ENCODE results near the gene TNFRSF25. TPM values are rescaled to one million over a fixed set of nuclear protein-coding genes. Genes with fewer than 3 reads are reported as not detected.
"Not testable (repeated sequence)": the region's sequence is repeated elsewhere in the genome, so short reads cannot be mapped to it uniquely, and the experiment has no call there.

Gene TNFRSF25
- polyA plus RNA-seq, 1 of the 3 experiments (the other 2 are of a cell fraction): 20.8 TPM

GRCh38 chr1:6450943-6451373, 15.0 kb downstream of the TNFRSF25 start (continued):
- no peak for TF ChIP-seq REST (IDR thresholded peaks at IDR 0.05; ENCODE audit: low read depth, low read length)
- TF ChIP-seq MEF2A (IDR thresholded peaks at IDR 0.05; ENCODE audit: borderline replicate concordance, low read depth): no peak
- no peak for TF ChIP-seq MXI1 (IDR thresholded peaks at IDR 0.05; ENCODE audit: low read depth, low read length)
- TF ChIP-seq ELF1 (IDR thresholded peaks at IDR 0.05): no peak
- no peak for TF ChIP-seq POLR2AphosphoS5 (IDR thresholded peaks at IDR 0.05; ENCODE audit: low read depth, low read length)
- TF ChIP-seq JUND (IDR thresholded peaks at IDR 0.05): no peak
- no peak for TF ChIP-seq RFX5 (IDR thresholded peaks at IDR 0.05; ENCODE audit: low read length)

- H2AFZ ChIP-seq (ENCODE audit: low read depth); DNase-seq; H4K20me1 ChIP-seq (ENCODE audit: insufficient read depth); H3K36me3 ChIP-seq (replicated peaks in 1 of 2; ENCODE audit: control insufficient read depth in 1 of 2, insufficient read depth in 2 of 2, low read length in 1 of 2); H3K9me3 ChIP-seq; H3K27ac ChIP-seq (ENCODE audit: low read depth in 2 of 2, low read length in 1 of 2); H3K4me2 ChIP-seq; H3F3A ChIP-seq (replicated peaks; ENCODE audit: insufficient read depth); H3K79me2 ChIP-seq (ENCODE audit: insufficient read depth); H3K9me2 ChIP-seq; H3K9ac ChIP-seq; H3K4me1 ChIP-seq (ENCODE audit: control insufficient read depth in 1 of 2, insufficient read depth in 2 of 2, low read depth in 1 of 2, low read length in 1 of 2); H3K4me3 ChIP-seq (ENCODE audit: low read depth in 2 of 2, low read length in 1 of 2); POLR2A ChIA-PET: not testable (repeated sequence)
- H3K27me3 ChIP-seq (ENCODE audit: insufficient read depth): peaks cover 44% of the 10 kb centered on the region
- CTCF ChIA-PET: interaction anchor here (0.7 to 6.8 kb wide), 11 partner anchors 11 to 204 kb away, joined by 3 to 70 read pairs (median 4); no protein-coding TSS in a partner anchor
- 54% methylated on average over 8 of the region's 10 CpGs for WGBS (ENCODE audit: low lambda C conversion rate)
Observed at GRCh38 chr1:6450486-6450885, 15.5 kb downstream of the TNFRSF25 start.

- peaks cover 44% of the 10 kb centered on the region for H3K27me3 ChIP-seq (ENCODE audit: insufficient read depth)
- no peak overlapping the region for H3K4me3 ChIP-seq (ENCODE audit: low read depth in 2 of 2, low read length in 1 of 2)
- H3K4me1 ChIP-seq (ENCODE audit: control insufficient read depth in 1 of 2, insufficient read depth in 2 of 2, low read depth in 1 of 2, low read length in 1 of 2): no peaks in the 10 kb centered on the region; a peak in 1 of 4 replicates
- no peak overlapping the region for H3K9ac ChIP-seq
- 59% methylated on average over 6 of the region's 7 CpGs for WGBS (ENCODE audit: low lambda C conversion rate)
- H3K4me2 ChIP-seq: no peak overlapping the region
- no peak overlapping the region for H3K27ac ChIP-seq (ENCODE audit: low read depth in 2 of 2, low read length in 1 of 2)
- no peaks in the 10 kb centered on the region for H3F3A ChIP-seq (replicated peaks; ENCODE audit: insufficient read depth)
- DNase-seq: no peak
- ChIA-PET CTCF (interaction anchor here (0.9 to 6.8 kb wide), 9 partner anchors 11 to 203 kb away, joined by 3 to 70 read pairs (median 4); no protein-coding TSS in a partner anchor), POLR2A (no interaction called here)
- H3K79me2 ChIP-seq (ENCODE audit: insufficient read depth): no peaks in the 10 kb centered on the region
- no peaks in the 10 kb centered on the region for H3K9me2 ChIP-seq
- H3K9me3 ChIP-seq: no peaks in the 10 kb centered on the region
- H4K20me1 ChIP-seq (ENCODE audit: insufficient read depth): no peaks in the 10 kb centered on the region
- H3K36me3 ChIP-seq (replicated peaks in 1 of 2; ENCODE audit: control insufficient read depth in 1 of 2, insufficient read depth in 2 of 2, low read length in 1 of 2): no peaks in the 10 kb centered on the region
- H2AFZ ChIP-seq (ENCODE audit: low read depth): no peak overlapping the region
- no peak for TF ChIP-seq CTCF (IDR thresholded peaks at IDR 0.05)
- TF ChIP-seq NFIC (IDR thresholded peaks at IDR 0.05; ENCODE audit: borderline replicate concordance): no peak
- no peak for TF ChIP-seq SIN3A (IDR thresholded peaks at IDR 0.05; ENCODE audit: borderline replicate concordance, low read depth, low read length)
- TF ChIP-seq MXI1 (IDR thresholded peaks at IDR 0.05; ENCODE audit: low read depth, low read length): no peak
- no peak for TF ChIP-seq FOXJ3 (CRISPR knock-in tag; IDR thresholded peaks at IDR 0.05)
- TF ChIP-seq RFX5 (IDR thresholded peaks at IDR 0.05; ENCODE audit: low read length): no peak
- no peak for TF ChIP-seq TCF12 (IDR thresholded peaks at IDR 0.05)
- TF ChIP-seq REST (IDR thresholded peaks at IDR 0.05; ENCODE audit: low read depth, low read length): no peak
- TF ChIP-seq RCOR1 (IDR thresholded peaks at IDR 0.05; ENCODE audit: low read length): no peak
- no peak for TF ChIP-seq EZH2phosphoT487 (IDR thresholded peaks at IDR 0.05; ENCODE audit: borderline replicate concordance, low read depth)
- no peak for TF ChIP-seq EP300 (IDR thresholded peaks at IDR 0.05; ENCODE audit: borderline replicate concordance in 1 of 2, low read depth in 1 of 2, low read length in 1 of 2)
Observed at GRCh38 chr1:6450005-6450450, 15.9 kb downstream of the TNFRSF25 start.
